ENCODE measurements around the gene TOP3A.
"Not testable (repeated sequence)": the region's sequence is repeated elsewhere in the genome, so short reads cannot be mapped to it uniquely, and the experiment has no call there.

Gene TOP3A, protein sequence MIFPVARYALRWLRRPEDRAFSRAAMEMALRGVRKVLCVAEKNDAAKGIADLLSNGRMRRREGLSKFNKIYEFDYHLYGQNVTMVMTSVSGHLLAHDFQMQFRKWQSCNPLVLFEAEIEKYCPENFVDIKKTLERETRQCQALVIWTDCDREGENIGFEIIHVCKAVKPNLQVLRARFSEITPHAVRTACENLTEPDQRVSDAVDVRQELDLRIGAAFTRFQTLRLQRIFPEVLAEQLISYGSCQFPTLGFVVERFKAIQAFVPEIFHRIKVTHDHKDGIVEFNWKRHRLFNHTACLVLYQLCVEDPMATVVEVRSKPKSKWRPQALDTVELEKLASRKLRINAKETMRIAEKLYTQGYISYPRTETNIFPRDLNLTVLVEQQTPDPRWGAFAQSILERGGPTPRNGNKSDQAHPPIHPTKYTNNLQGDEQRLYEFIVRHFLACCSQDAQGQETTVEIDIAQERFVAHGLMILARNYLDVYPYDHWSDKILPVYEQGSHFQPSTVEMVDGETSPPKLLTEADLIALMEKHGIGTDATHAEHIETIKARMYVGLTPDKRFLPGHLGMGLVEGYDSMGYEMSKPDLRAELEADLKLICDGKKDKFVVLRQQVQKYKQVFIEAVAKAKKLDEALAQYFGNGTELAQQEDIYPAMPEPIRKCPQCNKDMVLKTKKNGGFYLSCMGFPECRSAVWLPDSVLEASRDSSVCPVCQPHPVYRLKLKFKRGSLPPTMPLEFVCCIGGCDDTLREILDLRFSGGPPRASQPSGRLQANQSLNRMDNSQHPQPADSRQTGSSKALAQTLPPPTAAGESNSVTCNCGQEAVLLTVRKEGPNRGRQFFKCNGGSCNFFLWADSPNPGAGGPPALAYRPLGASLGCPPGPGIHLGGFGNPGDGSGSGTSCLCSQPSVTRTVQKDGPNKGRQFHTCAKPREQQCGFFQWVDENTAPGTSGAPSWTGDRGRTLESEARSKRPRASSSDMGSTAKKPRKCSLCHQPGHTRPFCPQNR

DNA sequence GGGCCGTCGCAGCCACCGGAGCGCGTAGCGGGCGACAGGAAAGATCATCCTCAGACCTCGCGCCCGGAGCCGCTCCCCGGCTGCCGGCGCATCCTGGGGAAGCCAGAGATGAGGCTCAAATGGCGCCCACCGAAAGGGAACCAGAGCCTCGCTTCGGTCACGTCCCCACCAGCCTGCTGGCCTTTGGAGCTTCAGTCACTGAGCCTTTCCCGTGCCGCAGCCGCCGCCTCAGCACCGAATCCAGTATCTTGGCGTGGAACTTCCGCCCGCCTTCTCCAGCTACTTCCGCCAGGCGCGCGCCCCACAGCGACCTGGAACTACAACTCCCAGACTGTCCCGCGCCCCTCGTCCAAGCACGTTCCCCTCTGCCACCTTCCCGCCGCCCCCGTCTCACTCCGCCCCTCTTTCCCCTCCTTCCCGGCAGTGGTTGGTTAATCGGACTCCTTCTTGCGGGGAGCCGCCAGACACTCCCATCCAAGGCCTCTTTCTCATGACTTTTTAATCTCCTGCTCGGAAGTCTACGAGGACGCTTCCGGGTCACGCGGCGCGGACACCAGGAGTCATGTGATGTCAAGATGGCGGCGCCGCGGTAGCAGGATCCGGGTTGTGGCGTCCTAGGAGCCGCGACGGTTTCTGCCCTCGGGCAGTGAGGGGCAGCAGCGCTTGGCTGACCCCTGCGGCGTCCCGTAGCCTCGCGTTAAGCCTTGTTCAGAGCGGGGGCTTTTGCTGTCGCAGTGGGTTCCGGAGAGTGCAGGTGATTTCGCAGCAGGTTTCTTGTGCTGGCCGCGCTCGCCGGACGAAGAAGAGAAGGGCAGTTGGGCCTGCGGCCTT is at the start of gene TOP3A, which contains the start of gene SMCR8:
TSS of gene TOP3A (minus strand) at position 264 of the 831 bp plus-strand sequence. CDS start at position 48, 216 bp downstream.
TSS of gene SMCR8 (plus strand) at position 563 of the 831 bp plus-strand sequence. CDS start 497 bp downstream, outside the sequence.
- peak; percentile 84 for DNase-seq

DNA sequence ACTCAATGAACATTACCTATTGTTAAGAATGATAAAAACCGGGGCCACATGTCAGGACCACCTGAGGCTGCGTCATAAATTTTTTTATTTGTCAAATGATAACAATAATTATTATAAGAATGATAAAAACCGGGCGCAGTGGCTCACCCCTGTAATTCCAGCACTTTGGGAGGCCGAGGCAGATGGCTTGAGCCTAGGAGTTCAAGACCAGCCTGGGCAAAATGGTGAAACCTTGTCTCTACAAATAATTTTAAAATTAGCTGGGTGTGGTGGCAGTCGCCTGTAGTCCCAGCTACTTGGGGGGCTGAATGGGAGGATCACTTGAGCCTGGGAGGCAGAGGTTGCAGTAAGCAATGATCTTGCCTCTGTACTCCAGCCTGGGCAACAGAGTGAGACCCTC is 49.4 kb upstream of the TOP3A start:
- DNase-seq: no peak

DNA sequence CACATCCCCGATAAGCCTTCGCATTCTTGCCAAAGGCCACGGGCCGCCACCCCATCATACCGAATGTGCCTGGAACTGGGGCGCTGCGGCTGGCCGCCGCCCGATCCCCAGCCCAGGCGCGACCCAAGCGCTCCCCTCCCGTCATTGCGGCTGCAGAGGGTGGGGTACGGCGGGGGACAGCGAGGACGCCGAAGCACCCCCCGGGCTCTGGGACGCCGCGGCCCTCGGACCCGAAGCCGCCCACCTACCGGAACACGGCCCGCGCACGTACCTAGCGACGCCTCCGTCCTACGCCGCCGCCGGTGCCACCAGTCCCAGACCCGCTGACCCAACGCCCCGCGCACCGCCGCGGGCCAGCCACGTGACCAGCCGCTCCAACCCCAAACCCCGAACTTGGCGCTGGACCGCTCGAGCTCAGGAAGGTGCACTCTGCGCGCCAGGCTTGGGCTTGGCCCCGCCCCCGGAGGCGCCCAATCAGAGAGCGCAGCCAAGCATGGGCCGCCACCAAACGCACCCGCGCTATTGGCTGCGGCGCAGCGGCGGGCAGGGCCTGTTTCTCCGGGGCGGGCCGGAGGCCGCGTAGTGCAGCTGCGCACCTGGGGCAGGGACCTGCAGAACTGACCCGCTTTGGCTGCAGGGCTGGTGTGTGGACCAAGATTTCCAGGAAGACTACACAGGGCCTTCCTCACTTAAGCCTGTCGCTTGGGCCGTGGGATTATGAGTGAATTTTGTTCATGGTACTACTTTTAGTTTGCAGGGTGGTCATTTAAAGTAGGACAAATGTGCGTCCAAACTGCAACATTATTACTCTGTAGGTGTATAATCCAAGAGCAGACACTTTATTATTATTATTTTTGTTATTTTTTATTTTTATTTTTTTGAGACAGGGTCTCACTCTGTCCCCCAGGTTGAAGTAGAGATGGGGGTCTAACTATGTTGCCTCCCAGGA is 48.6 kb upstream of the TOP3A start, which contains the start of gene SHMT1:
TSS of gene SHMT1 (minus strand) at position 450 of the 949 bp plus-strand sequence. CDS start 7,569 bp downstream, outside the sequence.
- DNase-seq: peak; percentile 77

DNA sequence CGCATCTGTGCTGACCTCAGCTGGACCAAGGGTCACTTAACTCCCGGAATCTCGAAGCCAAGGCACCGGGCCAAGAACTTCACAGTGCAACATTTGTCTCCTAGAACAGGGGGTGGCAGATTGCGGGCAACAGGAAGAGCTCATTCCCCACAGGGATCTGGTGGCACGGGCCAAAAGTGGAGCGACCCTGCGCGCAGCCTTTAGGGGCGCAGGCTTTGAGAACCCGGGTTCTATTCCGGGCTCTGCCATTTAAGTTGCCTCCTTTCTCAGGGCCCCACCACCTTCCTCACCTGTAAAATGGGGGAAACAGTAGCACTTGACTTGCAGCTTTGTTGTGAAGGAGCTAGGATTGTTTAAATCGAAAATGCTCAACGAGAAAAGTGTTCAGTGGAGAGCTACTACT is 47.9 kb upstream of the TOP3A start:
- DNase-seq: no peak

DNA sequence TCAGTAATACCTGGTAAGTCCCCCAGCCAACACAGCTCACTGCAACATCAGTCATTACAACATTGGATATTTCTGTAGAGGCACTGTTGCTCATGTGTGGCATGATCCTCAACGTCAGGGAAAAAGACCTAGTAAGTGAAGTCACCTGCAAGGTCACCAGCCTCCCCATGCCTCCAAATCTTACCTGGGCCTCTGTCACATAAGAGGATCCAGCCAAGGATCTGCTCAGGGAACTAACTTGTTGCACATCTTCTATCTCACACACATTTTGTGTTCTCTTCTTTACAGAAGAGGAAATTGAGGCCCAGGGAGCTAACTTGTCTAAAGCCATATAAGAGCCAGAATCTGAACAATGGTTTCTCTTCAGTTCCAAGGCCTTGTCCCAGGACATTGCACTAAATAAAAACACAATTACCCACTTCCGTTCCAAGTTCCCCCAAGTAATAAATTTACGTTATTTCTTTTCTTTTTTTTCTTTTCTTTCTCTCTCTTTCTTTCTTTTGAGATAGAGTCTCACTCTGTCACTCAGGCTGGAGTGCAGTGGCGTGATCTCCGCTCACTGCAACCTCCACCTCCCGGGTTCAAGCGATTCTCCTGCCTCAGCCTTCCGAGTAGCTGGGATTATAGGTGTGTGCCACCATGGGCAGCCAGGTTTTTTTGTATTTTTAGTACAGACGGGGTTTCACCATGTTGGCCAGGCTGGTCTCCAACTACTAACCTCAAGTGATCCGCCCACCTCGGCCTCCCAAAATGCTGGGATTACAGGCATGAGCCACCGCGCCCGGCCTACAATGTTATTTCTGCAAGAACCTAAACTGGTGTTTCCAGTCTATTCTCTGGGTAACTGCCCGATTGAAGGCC is 47.3 kb upstream of the TOP3A start:
- no peak for DNase-seq

DNA sequence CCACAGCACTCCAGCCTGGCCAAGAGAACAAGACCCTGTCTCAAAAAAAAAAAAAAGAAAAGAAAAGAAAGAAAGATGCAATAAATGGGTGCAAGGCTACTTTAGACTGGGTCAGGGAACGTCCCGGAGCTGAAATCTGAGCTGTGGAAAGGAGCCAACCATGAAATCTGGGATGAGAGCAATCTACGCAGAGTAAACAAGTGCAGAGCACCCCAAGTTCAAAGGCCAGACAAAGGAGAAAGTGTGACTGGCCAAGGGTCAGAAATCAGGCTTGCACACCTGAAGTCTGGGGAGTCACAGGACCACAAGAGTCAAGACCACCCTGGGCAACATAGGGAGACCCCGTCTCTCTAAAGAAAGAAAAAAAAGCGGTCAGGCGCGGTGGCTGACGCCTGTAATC is 45.7 kb upstream of the TOP3A start:
- no peak for DNase-seq

DNA sequence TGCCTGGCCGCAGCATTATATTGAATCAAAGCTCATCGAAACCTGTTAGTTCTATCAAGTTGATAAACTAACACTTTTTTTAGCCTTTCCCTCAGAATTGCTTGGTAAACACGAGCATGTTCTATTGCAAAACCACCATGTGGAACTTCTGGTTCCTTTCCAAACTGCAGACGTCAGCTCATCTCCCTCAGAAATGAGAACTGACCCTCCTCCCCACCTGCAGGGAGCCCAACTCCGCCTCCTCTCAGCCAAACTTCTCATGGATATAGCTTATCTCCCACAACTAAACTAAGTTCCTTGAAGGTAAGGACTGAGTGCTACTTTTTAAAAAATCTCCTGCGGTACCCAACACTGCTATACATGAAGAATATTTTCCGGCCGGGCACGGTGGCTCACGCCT is 41.8 kb upstream of the TOP3A start:
- no peak for DNase-seq

DNA sequence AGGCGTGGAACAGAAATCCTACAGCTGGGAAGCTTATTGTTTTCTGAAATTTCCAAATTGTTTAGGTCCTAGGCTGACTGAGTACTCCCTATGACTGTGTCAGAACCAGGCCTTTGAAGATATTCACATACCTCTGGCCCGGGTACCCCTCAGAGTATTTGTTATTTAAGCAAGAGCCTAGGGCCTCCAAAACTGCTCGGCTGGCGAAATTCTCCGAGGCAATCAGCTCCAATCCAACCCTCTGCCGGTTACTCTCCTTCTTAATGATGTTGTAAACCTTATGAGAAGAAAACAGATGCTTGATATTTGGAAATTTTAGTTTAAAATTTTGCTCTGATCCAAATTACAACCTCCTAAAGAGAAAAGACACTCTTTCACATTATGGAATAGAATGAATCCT is 38.7 kb upstream of the TOP3A start:
- DNase-seq: no peak

DNA sequence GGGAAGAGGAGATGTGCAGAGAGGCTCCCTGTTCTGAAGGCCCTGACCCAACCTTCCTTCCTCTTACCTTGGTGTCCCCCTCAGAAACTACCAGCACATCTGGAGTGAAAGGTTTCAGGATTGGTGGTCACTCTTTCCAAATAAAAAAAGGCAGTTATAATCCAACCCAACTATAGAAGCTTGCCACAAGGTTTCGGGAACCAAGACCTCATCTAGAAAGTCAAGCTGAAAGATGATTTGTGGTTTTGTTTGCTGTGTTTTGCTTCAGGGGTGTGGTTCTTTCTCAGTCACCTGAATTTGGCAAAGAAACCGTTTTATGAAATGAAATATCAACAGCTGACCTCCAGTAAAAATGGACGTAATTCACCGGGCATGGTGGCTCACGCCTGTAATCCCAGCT is 29.2 kb upstream of the TOP3A start:
- no peak for DNase-seq

DNA sequence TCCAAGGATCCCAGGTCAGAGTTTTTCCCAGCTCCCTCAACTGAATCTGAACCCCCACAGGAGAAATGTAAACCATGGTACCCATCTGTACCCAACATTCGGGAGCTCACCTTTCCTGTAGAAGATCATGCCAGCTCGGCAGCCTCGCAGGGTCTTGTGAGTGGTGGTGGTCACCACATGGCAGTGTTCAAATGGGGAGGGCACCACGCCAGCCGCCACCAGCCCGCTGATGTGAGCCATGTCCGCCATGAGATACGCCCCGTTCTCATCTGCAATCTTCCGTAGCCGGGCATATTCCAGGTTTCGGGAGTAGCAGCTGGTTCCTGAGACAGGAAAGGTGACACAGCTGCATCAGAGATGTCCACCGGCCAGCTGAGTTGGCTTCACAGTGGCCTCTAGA is 25.1 kb upstream of the TOP3A start:
- no peak for DNase-seq

DNA sequence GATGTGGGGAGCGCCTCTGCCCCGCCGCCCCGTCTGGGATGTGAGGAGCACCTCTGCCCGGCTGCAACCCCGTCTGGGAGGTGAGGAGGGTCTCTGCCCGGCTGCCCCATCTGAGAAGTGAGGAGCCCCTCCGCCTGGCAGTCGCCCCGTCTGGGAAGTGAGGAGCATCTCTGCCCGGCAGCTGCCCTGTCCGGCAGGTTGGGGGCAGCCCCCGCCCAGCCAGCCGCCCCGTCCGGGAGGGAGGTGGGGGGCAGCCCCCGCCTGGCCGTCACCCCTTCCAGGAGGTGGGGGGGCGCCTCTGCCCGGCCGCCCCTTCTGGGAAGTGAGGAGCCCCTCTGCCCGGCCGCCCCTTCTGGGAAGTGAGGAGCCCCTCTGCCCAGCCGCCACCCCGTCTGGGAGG is 23.4 kb upstream of the TOP3A start:
- DNase-seq: not testable (repeated sequence)

DNA sequence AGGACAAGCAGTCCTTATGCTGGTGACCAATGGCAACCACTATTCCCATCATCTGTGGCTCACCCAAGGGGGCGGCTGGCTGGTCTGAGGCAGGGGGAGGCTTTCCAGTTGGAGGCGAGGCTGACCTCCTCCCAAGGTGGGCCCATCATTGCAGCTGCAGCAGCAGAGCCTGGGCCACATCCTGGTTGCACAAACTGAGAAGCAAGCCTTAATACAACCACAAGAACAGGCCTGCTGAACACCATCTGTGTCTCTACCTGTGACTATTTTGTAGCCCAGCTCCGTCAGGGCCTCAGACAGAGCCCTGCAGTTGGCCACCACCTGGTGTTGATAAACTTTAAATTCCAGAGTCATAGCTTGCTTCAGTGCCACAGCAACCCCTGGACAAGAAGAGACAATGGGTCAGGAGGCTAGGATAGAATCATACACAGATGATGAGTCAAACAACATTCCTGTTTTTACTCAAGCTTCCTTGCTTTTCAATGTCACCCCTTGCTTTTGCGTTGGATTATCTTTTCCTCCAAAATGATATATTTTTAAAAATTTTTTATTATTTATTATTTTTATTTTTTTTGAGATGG is 18.2 kb upstream of the TOP3A start:
- DNase-seq: no peak

DNA sequence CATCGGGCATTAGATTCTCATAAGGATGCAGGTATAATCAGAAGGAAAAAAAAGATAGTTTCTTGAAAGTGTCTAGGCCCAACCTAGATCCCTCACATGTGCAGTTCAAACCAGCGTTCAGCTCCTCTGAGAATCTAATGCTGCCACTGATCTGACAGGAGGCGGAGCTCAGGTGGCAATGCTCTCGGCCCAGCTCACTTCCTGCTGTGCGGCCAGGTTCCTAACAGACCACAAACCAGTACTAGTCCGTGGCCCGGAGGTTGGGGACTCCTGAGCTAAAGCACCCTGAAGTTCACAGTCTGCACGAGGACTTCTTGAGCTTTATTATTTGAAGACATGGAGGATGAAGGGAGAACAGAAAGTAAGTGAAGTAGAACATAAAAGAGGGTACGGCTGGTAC is 17.1 kb upstream of the TOP3A start:
- DNase-seq: no peak

DNA sequence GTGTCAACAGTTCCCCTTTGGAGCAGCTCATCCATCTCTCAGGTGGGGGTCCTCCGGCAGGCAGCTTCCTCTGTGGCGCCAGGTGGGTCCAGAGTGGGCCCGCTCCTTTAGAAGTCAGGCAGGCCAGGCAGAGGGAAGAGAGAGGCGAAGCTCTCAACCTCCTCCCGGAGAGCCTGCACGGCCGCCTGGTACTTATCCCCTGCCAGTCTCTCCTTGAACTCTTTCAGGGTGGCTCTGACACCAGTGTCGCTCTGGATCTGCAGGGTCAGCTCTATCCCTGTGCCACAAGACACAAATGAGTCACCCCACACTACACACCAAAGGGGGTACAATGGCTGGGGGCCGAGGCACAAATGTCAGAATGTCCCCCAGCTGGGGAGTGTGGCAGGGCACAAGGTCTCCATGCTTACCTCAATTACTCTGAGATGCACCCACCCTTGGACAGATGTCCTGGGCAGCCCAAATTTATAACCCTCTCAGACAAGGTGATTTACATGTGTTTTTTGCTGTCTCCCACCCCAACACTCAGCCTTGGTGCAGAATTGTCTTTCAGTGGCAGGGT is 13.9 kb upstream of the TOP3A start:
- DNase-seq: no peak

DNA sequence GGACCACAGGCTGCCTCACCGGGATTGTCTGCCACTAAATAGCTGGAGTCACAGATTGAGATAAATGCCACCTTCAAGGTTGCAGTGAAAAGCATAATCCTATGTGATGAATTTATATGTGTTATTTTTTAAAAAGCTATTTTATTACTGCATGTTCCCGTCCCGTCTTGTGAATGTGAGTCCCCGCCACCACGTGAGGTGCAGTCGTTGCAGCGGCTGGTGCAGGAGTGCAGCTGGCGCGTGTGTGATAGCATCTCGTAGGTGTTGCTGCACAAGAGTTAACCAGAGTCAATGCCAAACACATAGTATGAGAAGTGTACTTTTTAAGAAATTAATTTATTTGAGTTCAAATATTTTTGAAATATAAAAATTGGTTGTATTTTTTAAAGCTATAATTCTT is 12.8 kb upstream of the TOP3A start:
- no peak for DNase-seq

DNA sequence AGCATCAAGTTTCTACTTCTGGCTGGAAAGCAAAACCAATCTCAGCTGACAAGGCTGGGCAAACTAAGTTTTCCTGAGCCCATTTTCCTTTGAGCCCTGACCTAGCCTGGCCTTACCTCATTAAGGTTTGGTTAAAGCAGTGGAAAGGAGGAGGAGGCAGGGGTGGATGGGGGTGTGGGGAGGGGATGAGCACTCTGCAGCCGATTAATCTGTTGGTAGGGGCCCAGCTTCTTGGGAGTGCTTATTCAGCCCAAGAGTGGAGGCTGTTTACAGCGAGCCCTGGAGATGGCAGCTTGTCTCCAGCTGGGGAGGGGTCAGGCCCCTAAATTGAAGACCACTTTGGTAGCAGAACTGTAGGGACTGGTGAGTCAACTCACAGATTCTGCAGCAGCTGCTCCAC is 12.3 kb upstream of the TOP3A start:
- DNase-seq: no peak

DNA sequence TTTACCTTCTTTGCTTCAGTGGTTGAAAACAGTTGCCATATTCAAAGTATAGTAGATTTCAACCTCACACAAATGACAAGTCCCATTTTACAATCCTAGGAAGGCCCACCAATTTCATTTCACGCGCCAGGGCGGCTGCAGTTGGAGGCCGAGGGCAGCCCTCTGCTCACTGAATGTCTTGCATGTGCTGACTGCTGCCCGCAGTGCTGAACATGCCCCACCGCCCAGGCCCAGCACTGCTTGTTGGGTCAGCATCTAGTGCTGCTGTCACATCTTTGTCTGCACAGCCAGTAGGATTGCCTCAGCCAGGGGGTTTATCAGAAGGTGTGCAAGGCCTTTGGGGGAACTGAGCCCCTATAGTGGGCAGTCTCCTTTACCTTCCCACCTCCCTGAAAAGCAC is 11.8 kb upstream of the TOP3A start:
- no peak for DNase-seq

DNA sequence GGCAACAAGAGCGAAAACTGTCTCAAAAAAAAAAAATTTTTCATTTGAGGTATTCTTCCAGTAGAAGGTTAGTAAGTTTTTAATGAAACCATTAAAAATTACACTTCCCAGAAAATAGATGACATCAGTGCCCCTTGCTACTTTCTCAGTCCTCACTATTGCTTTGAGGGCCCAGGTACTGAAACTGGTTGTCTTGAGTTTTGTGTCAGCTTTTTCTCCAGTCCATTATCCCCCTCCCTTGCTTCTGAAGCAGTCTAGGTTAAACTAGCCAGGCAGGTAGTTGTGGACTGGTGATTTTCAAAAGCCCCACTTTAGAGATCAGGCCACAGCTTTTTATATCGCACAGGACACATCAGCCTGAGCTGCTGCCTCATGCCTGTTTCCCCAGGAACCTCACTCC is 11.2 kb upstream of the TOP3A start:
- DNase-seq: no peak

Measured in NCI-H1092 (cell line).